Mesendoderm (in vitro differentiated cells): ENCODE data around the gene MRPS2.
"Not testable (repeated sequence)": the region's sequence is repeated elsewhere in the genome, so short reads cannot be mapped to it uniquely, and the experiment has no call there.

Experiments used
- DNase-seq: peaks from one replicate; pipeline ENCODE4 v3.0.0; 2013
- H2AK5ac ChIP-seq: 2 replicates; pipeline ENCODE4 v1.6.1; 2013; ENCODE audit warnings: low read length, inconsistent platforms
- H2BK120ac ChIP-seq: 2 replicates; pipeline ENCODE4 v1.6.1; 2013; ENCODE audit warnings: low read depth, mild to moderate bottlenecking, low read length, moderate library complexity, mixed read lengths
- H2BK15ac ChIP-seq: replicated peaks from 2 replicates; pipeline ENCODE4 v1.6.1; 2013; ENCODE audit warnings: low read depth, mild to moderate bottlenecking, moderate library complexity
- H2BK5ac ChIP-seq: 2 replicates; pipeline ENCODE4 v1.6.1; 2013; ENCODE audit warnings: low read length, inconsistent platforms
- H3K18ac ChIP-seq: 2 replicates; pipeline ENCODE4 v1.6.1; 2013; ENCODE audit warnings: mild to moderate bottlenecking, low read length, mixed read lengths
- H3K23ac ChIP-seq: one replicate; pipeline ENCODE4 v1.6.1; 2013; ENCODE audit warnings: low read length
- H3K27ac ChIP-seq: 2 replicates; pipeline ENCODE4 v1.5.1; 2013; ENCODE audit warnings: low read depth, mild to moderate bottlenecking, inconsistent platforms, low read length, moderate library complexity
- H3K27me3 ChIP-seq: 2 replicates; pipeline ENCODE4 v1.6.1; 2013; ENCODE audit warnings: low read length, control low read depth, mild to moderate bottlenecking, inconsistent platforms; ENCODE audit not compliant: insufficient read depth, poor library complexity
- H3K36me3 ChIP-seq: 2 replicates; pipeline ENCODE4 v1.6.1; 2013; ENCODE audit warnings: low read length, inconsistent platforms; ENCODE audit not compliant: control insufficient read depth, insufficient read depth
- H3K4ac ChIP-seq: one replicate; pipeline ENCODE4 v1.6.1; 2013; ENCODE audit warnings: low read depth, mild to moderate bottlenecking, low read length, moderate library complexity
- H3K4me1 ChIP-seq: 2 replicates; pipeline ENCODE4 v1.6.1; 2013; ENCODE audit warnings: low read depth, low read length, inconsistent platforms; ENCODE audit not compliant: control insufficient read depth
- H3K4me2 ChIP-seq: 2 replicates; pipeline ENCODE4 v1.6.1; 2013; ENCODE audit warnings: low read length
- H3K4me3 ChIP-seq: 2 replicates; pipeline ENCODE4 v1.5.1; 2013; ENCODE audit warnings: mild to moderate bottlenecking, low read length
- H3K56ac ChIP-seq: one replicate; pipeline ENCODE4 v1.6.1; 2013; ENCODE audit warnings: low read length
- H3K79me1 ChIP-seq: 2 replicates; pipeline ENCODE4 v1.6.1; 2013; ENCODE audit warnings: low read length, inconsistent platforms
- H3K79me2 ChIP-seq: 2 replicates; pipeline ENCODE4 v1.6.1; 2013; ENCODE audit warnings: mild to moderate bottlenecking, low read length; ENCODE audit not compliant: control insufficient read depth, insufficient read depth
- H3K9ac ChIP-seq: 2 replicates; pipeline ENCODE4 v1.6.1; 2013; ENCODE audit warnings: low read length, inconsistent platforms
- H4K5ac ChIP-seq: one replicate; pipeline ENCODE4 v1.6.1; 2013; ENCODE audit warnings: low read length
- H4K8ac ChIP-seq: one replicate; pipeline ENCODE4 v1.6.1; 2013; ENCODE audit warnings: low read depth, mild to moderate bottlenecking, control low read depth, low read length, moderate library complexity
- WGBS: extraction: QIAGEN DNeasy Blood & Tissue Kit; methylation state at CpG from one replicate; pipeline ENCODE4 v1.1.7; 2013; ENCODE audit warnings: low lambda C conversion rate, missing lambda C conversion rate; ENCODE audit not compliant: insufficient coverage; ENCODE audit errors: extremely low coverage; 5-methylcytosine and 5-hydroxymethylcytosine counted together

Gene MRPS2

GRCh38 chr9:135526730-135527571, 26.5 kb downstream of the MRPS2 start:
- no peaks in the 10 kb centered on the region for H3K79me1 ChIP-seq
- H3K79me2 ChIP-seq, result no peaks in the 10 kb centered on the region
- no peak overlapping the region for H3K4me3 ChIP-seq
- WGBS, result no CpG with 5 or more reads among the region's 30 CpGs
- no peak overlapping the region for H2BK5ac ChIP-seq
- no peak overlapping the region for H3K23ac ChIP-seq
- H3K27me3 ChIP-seq, result no peaks in the 10 kb centered on the region
- H3K27ac ChIP-seq, result no peak overlapping the region
- H3K4ac ChIP-seq, result no peak overlapping the region
- H2BK15ac ChIP-seq, result no peak overlapping the region
- no peak overlapping the region for H4K5ac ChIP-seq
- H4K8ac ChIP-seq, result no peak overlapping the region
- H2AK5ac ChIP-seq, result no peak overlapping the region
- H2BK120ac ChIP-seq, result no peak overlapping the region
- H3K56ac ChIP-seq, result peak overlapping the region; percentile 34
- H3K9ac ChIP-seq, result no peak overlapping the region
- no peaks in the 10 kb centered on the region for H3K4me1 ChIP-seq
- no peaks in the 10 kb centered on the region for H3K36me3 ChIP-seq
- H3K18ac ChIP-seq, result no peak overlapping the region
- no peak for DNase-seq
- H3K4me2 ChIP-seq, result no peak overlapping the region

GRCh38 chr9:135528842-135529435, 28.5 kb downstream of the MRPS2 start:
- H3K4ac ChIP-seq, H3K79me2 ChIP-seq, DNase-seq, H2BK15ac ChIP-seq, H3K4me3 ChIP-seq, H4K5ac ChIP-seq, H3K79me1 ChIP-seq, H2BK5ac ChIP-seq, H3K56ac ChIP-seq, H3K9ac ChIP-seq, H2BK120ac ChIP-seq, H4K8ac ChIP-seq, H2AK5ac ChIP-seq, H3K4me2 ChIP-seq, H3K4me1 ChIP-seq, H3K18ac ChIP-seq, H3K27me3 ChIP-seq, H3K36me3 ChIP-seq, H3K27ac ChIP-seq, H3K23ac ChIP-seq: not testable (repeated sequence)
- WGBS, result no CpG with 5 or more reads among the region's 10 CpGs

GRCh38 chr9:135530146-135530545, 29.7 kb downstream of the MRPS2 start:
- H3K4ac ChIP-seq, result no peak overlapping the region
- no peaks in the 10 kb centered on the region for H3K79me1 ChIP-seq
- no peak overlapping the region for H3K9ac ChIP-seq
- H2BK15ac ChIP-seq, result no peak overlapping the region
- H3K79me2 ChIP-seq, result no peaks in the 10 kb centered on the region
- no peak overlapping the region for H3K56ac ChIP-seq
- H3K18ac ChIP-seq, result no peak overlapping the region
- no peaks in the 10 kb centered on the region for H3K4me1 ChIP-seq
- H3K23ac ChIP-seq, result no peak overlapping the region
- no peak for DNase-seq
- no peak overlapping the region for H3K27ac ChIP-seq
- H4K5ac ChIP-seq, result no peak overlapping the region
- H3K4me2 ChIP-seq, result no peak overlapping the region
- H2BK5ac ChIP-seq, result no peak overlapping the region
- no peaks in the 10 kb centered on the region for H3K36me3 ChIP-seq
- WGBS, result no CpG with 5 or more reads among the region's 5 CpGs
- no peaks in the 10 kb centered on the region for H3K27me3 ChIP-seq
- no peak overlapping the region for H2BK120ac ChIP-seq
- no peak overlapping the region for H4K8ac ChIP-seq
- no peak overlapping the region for H2AK5ac ChIP-seq
- no peak overlapping the region for H3K4me3 ChIP-seq

- Histone ChIP-seq H4K8ac (no peak overlapping the region), H3K4me2 (no peak overlapping the region), H3K36me3 (no peaks in the 10 kb centered on the region), H3K27me3 (no peaks in the 10 kb centered on the region), H2BK120ac (no peak overlapping the region), H2BK5ac (no peak overlapping the region), H2AK5ac (no peak overlapping the region), H3K79me1 (no peaks in the 10 kb centered on the region), H3K56ac (no peak overlapping the region), H3K23ac (no peak overlapping the region), H3K9ac (no peak overlapping the region), H3K4me1 (no peaks in the 10 kb centered on the region), H3K4ac (no peak overlapping the region), H3K4me3 (no peak overlapping the region), H3K79me2 (no peaks in the 10 kb centered on the region), H3K27ac (no peak overlapping the region), H2BK15ac (no peak overlapping the region), H3K18ac (no peak overlapping the region), H4K5ac (no peak overlapping the region)
- no CpG with 5 or more reads among the region's 10 CpGs for WGBS
- DNase-seq, result no peak
These were observed 30.6 kb downstream of the MRPS2 start for GRCh38 chr9:135531096-135531495.

- H3K23ac ChIP-seq, result no peak overlapping the region
These were observed 32.6 kb downstream of the MRPS2 start for GRCh38 chr9:135533113-135533512.

More at GRCh38 chr9:135533113-135533512, 32.6 kb downstream of the MRPS2 start:
- Histone ChIP-seq H4K5ac (no peak overlapping the region), H3K79me2 (no peaks in the 10 kb centered on the region), H4K8ac (no peak overlapping the region), H2BK120ac (no peak overlapping the region), H2BK5ac (no peak overlapping the region), H3K4me1 (no peaks in the 10 kb centered on the region), H3K4me3 (no peak overlapping the region), H3K9ac (no peak overlapping the region), H2AK5ac (no peak overlapping the region), H3K79me1 (no peaks in the 10 kb centered on the region), H2BK15ac (no peak overlapping the region), H3K56ac (no peak overlapping the region), H3K27me3 (no peaks in the 10 kb centered on the region), H3K36me3 (no peaks in the 10 kb centered on the region), H3K27ac (no peak overlapping the region), H3K4me2 (no peak overlapping the region), H3K4ac (no peak overlapping the region), H3K18ac (no peak overlapping the region)
- no peak for DNase-seq
- no CpG with 5 or more reads among the region's 3 CpGs for WGBS
